HL-60 (cell line): ENCODE data around the gene MYBPC1.

Experiments used
- CTCF ChIP-seq: IDR thresholded peaks from one replicate; pipeline ENCODE4 v1.5.1; 2011; ENCODE audit warnings: low read length, control low read depth, inconsistent platforms; ENCODE audit not compliant: insufficient read depth
- POLR2AphosphoS5 ChIP-seq: IDR thresholded peaks from 2 replicates; pipeline ENCODE4 v1.6.1; 2012; ENCODE audit warnings: low read depth
- SPI1 ChIP-seq: IDR thresholded peaks from 2 replicates; pipeline ENCODE4 v1.6.1; 2012; ENCODE audit warnings: low read depth, mild to moderate bottlenecking, borderline replicate concordance

- TF ChIP-seq SPI1 = no peak
- TF ChIP-seq CTCF = no peak
- no peak for TF ChIP-seq POLR2AphosphoS5
Measured at GRCh38 chr12:101685092-101685491, 90.3 kb downstream of the MYBPC1 start.
